Tibial nerve (tissue), 4 donors: ENCODE data around the gene ATP8B2. TPM values are rescaled to one million over a fixed set of nuclear protein-coding genes. Genes with fewer than 3 reads are reported as not detected.
"Not testable (repeated sequence)": the region's sequence is repeated elsewhere in the genome, so short reads cannot be mapped to it uniquely, and the experiment has no call there.

ENCODE experiments used
- DNase-seq, 2 donors: peaks; one replicate each; pipeline ENCODE4 v3.0.0-alpha.2; 2019; ENCODE audit warnings: low spot score in 2 of 2
- H3K27ac ChIP-seq, 4 donors: fragments of 200-600 bp; sonication (generic) in 3 of 4; one replicate each; pipeline ENCODE4 v1.5.1; 2017 to 2019; ENCODE audit warnings: mild to moderate bottlenecking in 1 of 4
- H3K27me3 ChIP-seq, 2 donors: fragments of 200-600 bp; sonication (generic) in 1 of 2; one replicate each; pipeline versions ENCODE4 v1.5.1 to v1.6.0; 2017 to 2019
- H3K36me3 ChIP-seq, 3 donors: fragments of 200-600 bp; sonication (generic); one replicate each; pipeline ENCODE4 v1.5.1; 2018 to 2019
- H3K4me1 ChIP-seq, 4 donors: fragments of 200-600 bp; sonication (generic) in 3 of 4; one replicate each; pipeline ENCODE4 v1.5.1; 2017 to 2019
- H3K4me3 ChIP-seq, 4 donors: fragments of 200-600 bp; sonication (generic) in 3 of 4; one replicate each; pipeline ENCODE4 v1.5.1; 2017 to 2019; ENCODE audit warnings: mild to moderate bottlenecking in 1 of 4, moderate library complexity in 1 of 4
- H3K9me3 ChIP-seq, 4 donors: fragments of 200-600 bp; sonication (generic) in 3 of 4; one replicate each; pipeline ENCODE4 v1.5.1; 2017 to 2019
- EP300 ChIP-seq, 2 donors: sonication (generic); formaldehyde crosslinking; IDR thresholded peaks; one replicate each; pipeline ENCODE4 v1.6.1; 2017; ENCODE audit warnings: antibody characterized with exemption in 2 of 2, mild to moderate bottlenecking in 1 of 2
- POLR2A ChIP-seq, 2 donors: fragments of 450-650 bp; IDR thresholded peaks; one replicate each; pipeline ENCODE4 v1.6.1; 2017; ENCODE audit warnings: antibody characterized with exemption in 2 of 2, mild to moderate bottlenecking in 2 of 2, moderate library complexity in 2 of 2
- WGBS, 2 donors: methylation state at CpG; one replicate each; pipeline ENCODE4 v1.1.5; 2018; 5-methylcytosine and 5-hydroxymethylcytosine counted together
- total RNA-seq, 4 donors: library from RNA; depleted of rRNA; stranded (reverse); fragments of >200 nt; gene quantifications; one replicate each; pipeline ENCODE4 v1.1.0, GENCODE V29; 2016
- TF ChIP-seq, protein P1 (sequence below), 5 experiments: fragments of 200-600 bp in 3 of 5; fragments of 450-650 bp in 2 of 5; sonication (generic) in 3 of 5; IDR thresholded peaks; one replicate each; pipeline ENCODE4 v1.5.1; 2016 to 2019; ENCODE audit warnings: antibody characterized with exemption in 5 of 5, mild to moderate bottlenecking in 3 of 5, moderate library complexity in 2 of 5

ATP8B2 gene
- total RNA-seq, 4 donors from 2014 or later, result 136 to 261 (median 156) TPM

DNA sequence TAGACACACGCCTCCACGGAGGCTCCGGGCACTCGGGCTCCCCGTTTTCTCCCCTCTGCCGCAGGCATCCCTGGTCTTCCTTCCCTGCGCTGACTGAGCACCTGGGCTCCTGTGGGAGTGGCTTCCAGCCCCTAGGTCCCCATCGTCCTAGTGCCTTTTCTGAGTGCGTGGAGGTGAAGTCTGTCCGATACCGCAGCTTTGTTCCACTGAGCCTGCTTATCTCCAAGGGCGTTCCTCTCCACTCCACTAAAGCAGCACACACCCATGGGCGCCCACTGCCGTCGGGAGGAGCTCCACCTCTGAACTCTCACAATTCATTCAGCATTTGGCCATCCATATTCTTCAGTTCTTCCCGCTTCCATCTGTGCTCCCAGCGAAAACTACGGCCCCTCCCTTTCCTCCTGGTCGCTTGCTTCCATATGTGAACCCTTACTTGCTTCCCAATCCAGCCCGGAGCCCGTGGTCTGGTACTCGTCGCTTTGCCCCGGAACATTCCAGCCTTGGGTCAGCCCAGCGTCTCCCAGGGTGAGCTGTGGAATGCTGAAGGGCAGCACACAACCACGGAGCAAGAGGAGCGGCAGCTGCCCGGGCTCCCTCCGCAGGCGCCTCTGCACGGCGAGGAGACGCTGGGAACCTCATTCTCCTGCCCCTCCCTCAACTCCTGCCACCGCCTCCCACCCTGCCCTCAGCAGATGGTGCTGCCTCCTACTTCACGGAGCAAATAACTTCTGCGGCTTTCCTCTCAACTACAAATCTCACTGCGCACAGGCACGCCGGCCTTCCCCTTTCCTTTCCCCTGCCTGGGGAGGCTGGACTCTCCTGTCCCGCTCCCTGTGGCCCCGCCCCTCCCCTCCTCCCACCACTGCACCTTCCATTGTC lies 27.5 kb downstream of the ATP8B2 start:
- Histone ChIP-seq H3K4me3 (peak overlapping the region; percentile 27 to 52 (median 36)), H3K4me1 (peaks cover 0 to 31% (median 15%) of the 10 kb centered on the region in 4 donors), H3K36me3 (peaks cover 0 to 20% (median 3%) of the 10 kb centered on the region in 3 donors), H3K9me3 (no peaks in the 10 kb centered on the region), H3K27me3 (no peaks in the 10 kb centered on the region), H3K27ac (peak overlapping the region; percentile 42 to 81 (median 55))
- peak in 1 of 2 donors; percentile 36 for DNase-seq
- TF ChIP-seq EP300 (IDR thresholded peaks at IDR 0.05) (peak in 1 of 2 donors; percentile 35), POLR2A (IDR thresholded peaks at IDR 0.05) (no peak)
- TF ChIP-seq, protein P1, sequence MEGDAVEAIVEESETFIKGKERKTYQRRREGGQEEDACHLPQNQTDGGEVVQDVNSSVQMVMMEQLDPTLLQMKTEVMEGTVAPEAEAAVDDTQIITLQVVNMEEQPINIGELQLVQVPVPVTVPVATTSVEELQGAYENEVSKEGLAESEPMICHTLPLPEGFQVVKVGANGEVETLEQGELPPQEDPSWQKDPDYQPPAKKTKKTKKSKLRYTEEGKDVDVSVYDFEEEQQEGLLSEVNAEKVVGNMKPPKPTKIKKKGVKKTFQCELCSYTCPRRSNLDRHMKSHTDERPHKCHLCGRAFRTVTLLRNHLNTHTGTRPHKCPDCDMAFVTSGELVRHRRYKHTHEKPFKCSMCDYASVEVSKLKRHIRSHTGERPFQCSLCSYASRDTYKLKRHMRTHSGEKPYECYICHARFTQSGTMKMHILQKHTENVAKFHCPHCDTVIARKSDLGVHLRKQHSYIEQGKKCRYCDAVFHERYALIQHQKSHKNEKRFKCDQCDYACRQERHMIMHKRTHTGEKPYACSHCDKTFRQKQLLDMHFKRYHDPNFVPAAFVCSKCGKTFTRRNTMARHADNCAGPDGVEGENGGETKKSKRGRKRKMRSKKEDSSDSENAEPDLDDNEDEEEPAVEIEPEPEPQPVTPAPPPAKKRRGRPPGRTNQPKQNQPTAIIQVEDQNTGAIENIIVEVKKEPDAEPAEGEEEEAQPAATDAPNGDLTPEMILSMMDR (IDR thresholded peaks at IDR 0.05), result no peak
- 1 to 2% methylated on average over 41 of the region's 41 CpGs for WGBS, 2 donors

GRCh38 chr1:154353460-154353904 lies 28.2 kb downstream of the ATP8B2 start:
- peak in 1 of 2 donors; percentile 71 for TF ChIP-seq EP300 (IDR thresholded peaks at IDR 0.05)
- no peak for TF ChIP-seq POLR2A (IDR thresholded peaks at IDR 0.05)
- TF ChIP-seq, protein P1 (IDR thresholded peaks at IDR 0.05), result peak in 4 of 5 experiments; percentile 10 to 18 (median 16)
- WGBS, 2 donors, result 9 to 13% methylated on average over 1 of the region's 1 CpG
- Histone ChIP-seq H3K4me3 (peak overlapping the region in 3 of 4 donors; percentile 27 to 52 (median 41)), H3K36me3 (peaks cover 0 to 14% (median 3%) of the 10 kb centered on the region in 3 donors), H3K27ac (peak overlapping the region in 3 of 4 donors; percentile 42 to 81 (median 67)), H3K27me3 (no peaks in the 10 kb centered on the region), H3K4me1 (peaks cover 0 to 31% (median 15%) of the 10 kb centered on the region in 4 donors), H3K9me3 (no peaks in the 10 kb centered on the region)
- peak in 1 of 2 donors; percentile 56 for DNase-seq

GRCh38 chr1:154353966-154354365 lies 28.6 kb downstream of the ATP8B2 start:
- Histone ChIP-seq H3K9me3 (no peaks in the 10 kb centered on the region), H3K4me1 (peaks cover 0 to 31% (median 15%) of the 10 kb centered on the region in 4 donors), H3K27me3 (no peaks in the 10 kb centered on the region), H3K27ac (peak overlapping the region in 1 of 4 donors; percentile 81), H3K36me3 (peaks cover 0 to 9% (median 0%) of the 10 kb centered on the region in 3 donors), H3K4me3 (no peak overlapping the region)
- TF ChIP-seq, protein P1 (IDR thresholded peaks at IDR 0.05), result peak in 1 of 5 experiments; percentile 2
- no peak for TF ChIP-seq EP300 (IDR thresholded peaks at IDR 0.05)
- 95 to 96% methylated on average over 5 of the region's 5 CpGs for WGBS, 2 donors
- no peak for DNase-seq

GRCh38 chr1:154358519-154358918 lies 33.2 kb downstream of the ATP8B2 start:
- WGBS, 2 donors, result 83 to 90% methylated on average over 8 of the region's 8 CpGs
- no peaks in the 10 kb centered on the region for H3K9me3 ChIP-seq
- no peaks in the 10 kb centered on the region for H3K27me3 ChIP-seq
- no peak overlapping the region for H3K27ac ChIP-seq
- H3K4me3 ChIP-seq, result no peak overlapping the region
- TF ChIP-seq, protein P1 (IDR thresholded peaks at IDR 0.05), result no peak
- TF ChIP-seq POLR2A (IDR thresholded peaks at IDR 0.05) (no peak), EP300 (IDR thresholded peaks at IDR 0.05) (no peak)
- no peaks in the 10 kb centered on the region for H3K36me3 ChIP-seq
- H3K4me1 ChIP-seq, result peaks cover 0 to 14% (median 3%) of the 10 kb centered on the region in 4 donors
- DNase-seq, result no peak

DNA sequence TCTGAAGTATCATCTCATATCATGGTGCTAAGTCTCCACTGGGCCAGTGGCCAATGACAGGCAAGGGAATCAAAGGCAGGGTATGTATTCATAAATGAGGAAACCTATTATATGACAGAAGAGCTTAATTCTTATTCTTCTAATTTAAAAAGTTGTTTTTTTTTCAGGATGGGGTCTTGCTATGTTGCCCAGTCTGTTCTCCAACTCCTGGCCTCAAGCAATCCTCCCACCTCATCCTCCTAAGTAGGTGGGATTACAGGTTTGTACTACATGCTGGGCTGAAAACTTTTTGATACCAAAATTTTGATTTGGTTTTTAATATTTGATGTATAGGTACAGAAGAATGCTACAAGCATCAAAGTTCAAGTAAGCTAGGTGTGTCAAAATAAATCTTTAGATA lies 35.0 kb downstream of the ATP8B2 start:
- Histone ChIP-seq H3K36me3 (no peaks in the 10 kb centered on the region), H3K4me1 (no peaks in the 10 kb centered on the region), H3K27me3 (no peaks in the 10 kb centered on the region), H3K4me3 (no peak overlapping the region), H3K27ac (no peak overlapping the region), H3K9me3 (no peaks in the 10 kb centered on the region)
- no peak for DNase-seq
- TF ChIP-seq EP300 (IDR thresholded peaks at IDR 0.05) (no peak), POLR2A (IDR thresholded peaks at IDR 0.05) (no peak)
- TF ChIP-seq, protein P1 (IDR thresholded peaks at IDR 0.05), result no peak

DNA sequence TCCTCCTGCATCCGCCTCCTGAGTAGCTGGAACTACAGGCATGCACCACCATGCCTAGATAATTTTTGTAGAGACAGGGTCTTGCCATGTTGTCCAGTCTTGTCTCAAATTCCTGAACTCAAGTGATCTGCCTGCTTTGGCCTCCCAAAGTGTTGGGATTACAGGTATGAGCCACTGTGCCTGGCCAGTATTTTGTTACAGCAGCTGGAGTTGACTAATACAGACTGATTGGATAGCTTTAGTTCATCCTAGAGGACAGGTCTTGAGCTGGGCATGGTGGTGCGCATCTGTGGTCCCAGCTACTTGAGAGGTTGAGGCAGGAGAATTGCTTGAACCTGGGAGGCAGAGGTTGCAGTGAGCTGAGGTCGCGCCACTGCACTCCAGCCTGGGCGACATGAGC lies 35.6 kb downstream of the ATP8B2 start:
- H3K9me3 ChIP-seq, H3K4me3 ChIP-seq, H3K27me3 ChIP-seq, DNase-seq, H3K4me1 ChIP-seq, H3K36me3 ChIP-seq, H3K27ac ChIP-seq: not testable (repeated sequence)
- 79 to 87% methylated on average over 5 of the region's 5 CpGs for WGBS, 2 donors
